Measurements from ENCODE around the gene SLC4A3.
"Not testable (repeated sequence)": the region's sequence is repeated elsewhere in the genome, so short reads cannot be mapped to it uniquely, and the experiment has no call there.

Gene SLC4A3

DNA sequence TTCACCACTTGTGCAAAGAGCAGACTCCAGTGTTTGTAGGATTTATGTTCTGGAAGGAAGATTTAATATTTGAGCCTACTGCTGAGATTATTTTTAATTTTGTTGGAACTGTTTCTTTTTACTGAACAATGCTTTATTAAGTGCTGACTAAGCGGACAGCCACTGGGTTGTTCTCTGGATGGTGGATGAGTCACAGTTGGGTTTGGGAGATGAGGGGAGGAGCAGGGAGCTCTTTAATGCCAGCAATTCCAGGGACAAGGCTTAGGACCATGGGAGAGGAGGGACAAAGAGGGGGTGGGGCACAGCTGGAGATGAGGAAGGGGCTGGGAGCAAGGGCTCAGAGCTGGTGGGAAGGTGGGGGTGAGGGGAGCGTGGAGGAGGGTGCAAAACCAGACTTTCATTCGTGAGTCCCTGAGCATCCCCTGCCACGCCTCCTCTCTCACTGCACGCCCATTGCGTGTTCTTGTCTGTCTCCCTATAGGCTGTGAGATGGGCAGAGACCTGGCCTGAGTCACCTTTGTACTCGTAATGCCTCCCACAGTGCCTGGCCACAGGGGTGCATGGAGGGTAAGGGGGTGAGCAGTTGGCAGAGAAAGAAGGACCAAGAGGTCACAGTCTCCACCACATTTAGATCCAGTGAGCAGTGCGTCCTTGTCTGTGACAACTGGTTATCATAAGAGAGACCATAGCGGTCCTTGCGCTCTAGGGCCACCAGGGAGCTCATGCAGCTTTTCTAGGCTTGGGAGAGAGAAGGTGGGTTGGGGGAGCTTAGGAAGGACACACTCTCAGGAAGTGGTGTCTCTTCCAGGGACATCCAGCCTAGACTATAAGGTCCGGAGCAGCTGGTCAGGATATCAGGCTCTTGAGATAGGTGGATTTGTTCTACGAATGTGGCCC lies 18.4 kb downstream of the SLC4A3 start:
- DNase-seq: no peak

DNA sequence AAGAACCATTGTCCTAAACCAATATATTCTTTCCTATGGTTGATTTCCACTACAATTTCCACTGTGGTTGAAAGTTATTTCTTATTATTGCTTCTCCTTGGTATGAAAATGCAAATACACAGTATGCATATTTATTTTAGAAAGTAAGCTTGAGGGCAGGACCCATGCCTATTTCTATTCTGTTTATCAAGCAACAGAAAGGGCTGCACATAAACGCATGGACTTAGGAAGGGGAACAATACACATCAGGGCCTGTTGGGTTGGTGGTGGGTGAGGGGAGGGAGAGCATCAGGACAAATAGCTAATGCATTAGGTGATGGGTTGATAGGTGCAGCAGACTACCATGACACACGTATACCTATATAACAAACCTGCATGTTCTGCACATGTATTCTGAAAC lies 20.7 kb downstream of the SLC4A3 start:
- DNase-seq: no peak

GRCh38 chr2:219648963-219649362 lies 21.5 kb downstream of the SLC4A3 start:
- no peak for DNase-seq

DNA sequence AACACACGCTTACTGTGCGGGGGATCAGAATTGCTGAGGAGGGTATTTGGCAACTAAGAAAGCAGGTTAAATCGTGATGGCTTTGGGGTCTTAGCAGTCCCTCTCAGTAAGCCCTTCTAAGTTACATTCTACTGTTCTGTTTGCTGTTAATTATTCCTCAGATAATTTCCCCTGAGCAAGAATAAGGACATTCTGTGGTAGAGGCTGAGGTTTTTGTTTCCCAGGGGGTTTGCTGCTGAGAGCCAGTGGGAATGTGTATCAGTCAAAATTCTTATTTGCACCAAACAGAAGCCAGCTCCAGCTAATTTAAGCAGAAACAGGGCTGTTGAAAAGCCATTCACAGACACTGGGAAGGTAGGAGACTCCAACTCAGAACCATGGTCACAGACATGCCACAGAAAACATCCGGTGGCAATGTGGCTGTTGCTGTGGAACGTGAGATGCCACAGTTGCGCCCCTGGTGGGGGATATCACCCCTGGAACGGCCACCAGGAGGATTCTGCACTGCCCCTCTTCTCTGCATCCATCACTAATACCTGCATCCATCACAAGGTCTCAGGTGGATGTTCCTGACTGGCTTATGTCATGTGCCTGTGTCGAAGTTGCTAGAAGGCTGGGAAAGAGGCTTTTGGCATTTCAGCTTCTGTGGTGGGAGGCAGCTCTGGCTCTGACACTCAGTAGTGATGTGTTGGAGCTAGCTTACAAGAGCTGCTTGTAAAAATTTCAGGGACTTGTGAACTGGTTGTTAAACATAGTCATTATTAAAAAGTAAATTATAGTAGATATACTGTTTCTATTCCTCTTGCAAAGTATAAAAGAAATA lies 23.2 kb downstream of the SLC4A3 start:
- no peak for DNase-seq

DNA sequence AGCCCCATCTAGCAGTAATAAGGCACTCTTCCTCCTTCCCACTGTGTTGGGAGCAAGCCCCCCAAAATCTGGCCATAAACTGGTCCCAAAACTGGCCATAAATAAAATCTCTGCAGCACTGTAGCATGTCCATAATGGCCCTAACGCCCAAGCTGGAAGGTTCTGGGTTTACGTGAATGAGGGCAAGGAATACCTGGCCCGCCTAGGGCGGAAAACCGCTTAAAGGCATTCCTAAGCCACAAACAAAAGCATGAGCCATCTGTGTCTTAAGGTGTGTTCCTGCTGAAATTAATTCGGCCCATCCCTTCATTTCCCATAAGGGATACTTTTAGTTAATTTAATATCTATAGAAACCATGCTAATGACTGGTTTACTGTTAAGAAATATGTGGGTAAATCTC lies 24.2 kb downstream of the SLC4A3 start:
- not testable (repeated sequence) for DNase-seq

DNA sequence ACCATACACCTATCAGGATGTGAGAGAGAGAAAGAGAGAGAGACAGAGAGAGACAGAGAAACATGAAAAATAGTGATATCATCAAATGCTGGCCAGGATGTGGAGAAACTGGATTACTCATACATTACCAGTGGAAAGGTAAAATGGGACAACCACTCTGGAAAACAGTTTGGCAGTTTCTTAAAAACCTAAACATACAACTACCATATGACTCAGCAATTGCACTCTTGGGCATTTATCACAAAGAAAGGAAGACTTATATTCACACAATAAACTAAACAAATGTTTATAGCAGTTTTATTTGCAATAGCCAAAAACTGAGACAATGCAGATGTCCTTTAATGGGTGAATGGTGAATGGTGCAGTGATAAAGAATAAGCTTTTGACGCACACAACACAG lies 29.1 kb downstream of the SLC4A3 start:
- no peak for DNase-seq

GRCh38 chr2:219658196-219658846 lies 30.9 kb downstream of the SLC4A3 start:
- no peak for DNase-seq

GRCh38 chr2:219658874-219659273 lies 31.4 kb downstream of the SLC4A3 start:
- DNase-seq: no peak

- no peak for DNase-seq
These were observed 33.9 kb downstream of the SLC4A3 start for GRCh38 chr2:219661197-219661954.

DNA sequence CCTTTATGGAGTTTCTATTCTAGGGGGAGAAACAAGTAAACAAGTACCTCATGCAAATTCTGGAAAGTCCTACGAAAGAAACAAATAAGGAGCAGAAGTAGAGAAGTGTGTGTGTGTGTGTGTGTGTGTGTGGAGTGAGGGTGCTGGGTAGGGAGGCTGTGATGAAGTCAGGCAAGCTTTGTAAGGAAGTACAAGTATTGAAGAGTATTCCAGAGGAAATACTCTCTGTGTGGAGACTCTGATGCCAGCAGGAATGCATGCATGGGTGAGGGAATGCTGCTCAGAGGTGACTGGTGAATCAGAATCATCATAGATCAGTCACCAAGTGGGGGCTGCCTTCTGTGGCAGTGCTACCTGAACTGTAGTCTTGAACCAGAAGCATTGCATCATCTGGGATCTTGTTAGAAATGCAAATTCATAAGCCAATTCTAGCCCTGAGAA lies 34.5 kb downstream of the SLC4A3 start:
- no peak for DNase-seq

DNA sequence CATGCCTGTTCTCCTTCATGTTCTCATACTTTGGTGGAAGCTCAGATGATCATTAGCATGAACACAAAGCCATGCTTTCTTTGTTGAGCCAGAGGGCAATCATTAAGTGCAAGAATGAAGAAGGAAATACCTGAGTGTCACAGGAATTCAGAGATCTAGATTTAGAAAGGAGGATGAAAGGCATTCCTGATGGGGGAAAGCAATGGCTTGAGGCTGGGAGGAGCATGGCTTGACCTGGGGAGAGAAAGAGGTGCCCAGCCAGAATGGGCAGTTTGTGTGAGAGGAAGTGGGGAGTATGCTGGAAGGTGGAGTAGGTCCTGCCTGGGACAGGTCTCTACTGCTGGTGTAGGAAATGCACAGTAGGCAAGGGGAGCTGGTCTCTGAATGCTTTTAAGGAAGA lies 35.1 kb downstream of the SLC4A3 start:
- no peak for DNase-seq

GRCh38 chr2:219663116-219663762 lies 35.8 kb downstream of the SLC4A3 start:
- DNase-seq: no peak

- DNase-seq: no peak
These were observed 36.6 kb downstream of the SLC4A3 start for GRCh38 chr2:219664041-219664440.

DNA sequence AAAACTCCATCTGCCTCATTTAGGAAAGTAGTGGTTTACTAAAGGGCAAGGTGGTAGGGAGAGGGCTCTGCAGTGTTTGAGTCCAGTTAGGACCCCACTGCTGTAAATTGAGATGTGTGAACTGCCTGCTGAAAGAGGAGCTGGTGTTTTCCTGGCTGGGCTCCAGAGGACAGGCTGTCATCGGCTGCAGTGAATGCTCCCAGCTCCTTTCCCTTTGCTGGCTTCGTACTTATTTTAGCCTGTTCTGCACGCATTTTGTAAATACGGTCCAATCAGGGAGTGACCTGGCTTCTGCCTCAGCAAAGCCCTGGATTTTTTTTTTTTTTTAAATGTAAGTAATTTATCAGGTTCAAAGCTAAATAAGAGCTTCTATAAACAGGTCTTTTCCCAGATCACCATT lies 37.5 kb downstream of the SLC4A3 start:
- DNase-seq: no peak

DNA sequence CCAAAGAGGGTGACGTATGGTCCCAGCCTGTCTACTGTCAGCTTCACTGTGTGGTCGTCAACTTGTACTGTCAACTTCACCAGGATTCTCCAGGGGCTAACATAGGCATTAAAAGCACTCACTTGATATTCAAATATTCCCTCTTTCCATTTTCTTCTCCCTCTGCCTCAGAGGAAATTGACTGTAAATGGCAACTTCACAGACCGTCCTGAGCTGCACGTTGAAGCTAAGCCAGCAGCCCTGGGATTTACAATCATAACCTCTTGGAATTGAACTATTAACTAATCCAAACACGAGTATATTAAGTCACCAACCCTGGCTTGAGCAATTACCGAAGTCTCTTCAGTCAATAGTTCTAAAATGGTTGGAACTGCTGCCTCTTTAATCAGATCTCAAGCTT lies 38.5 kb downstream of the SLC4A3 start:
- no peak for DNase-seq

DNA sequence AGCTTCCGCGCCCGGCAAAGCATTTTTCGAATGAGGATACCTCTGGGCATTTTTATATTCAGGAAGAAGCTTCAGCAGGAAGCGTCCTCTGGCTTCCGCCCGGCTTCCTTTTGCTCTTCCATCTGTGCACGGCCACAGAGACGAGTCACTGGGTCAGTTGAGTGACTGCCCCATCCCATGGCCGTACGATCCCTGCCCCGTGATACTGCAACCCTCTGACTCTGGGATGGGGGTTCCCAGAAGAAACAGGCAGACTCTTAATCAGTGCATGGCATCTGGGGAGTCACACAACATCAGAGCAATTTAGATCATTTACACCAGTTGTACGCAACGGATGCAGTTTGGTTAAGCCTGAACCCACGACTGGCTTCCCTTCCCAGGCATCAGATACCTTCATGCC lies 40.9 kb downstream of the SLC4A3 start:
- no peak for DNase-seq

GRCh38 chr2:219670386-219670785 lies 43.0 kb downstream of the SLC4A3 start:
- DNase-seq: no peak

DNA sequence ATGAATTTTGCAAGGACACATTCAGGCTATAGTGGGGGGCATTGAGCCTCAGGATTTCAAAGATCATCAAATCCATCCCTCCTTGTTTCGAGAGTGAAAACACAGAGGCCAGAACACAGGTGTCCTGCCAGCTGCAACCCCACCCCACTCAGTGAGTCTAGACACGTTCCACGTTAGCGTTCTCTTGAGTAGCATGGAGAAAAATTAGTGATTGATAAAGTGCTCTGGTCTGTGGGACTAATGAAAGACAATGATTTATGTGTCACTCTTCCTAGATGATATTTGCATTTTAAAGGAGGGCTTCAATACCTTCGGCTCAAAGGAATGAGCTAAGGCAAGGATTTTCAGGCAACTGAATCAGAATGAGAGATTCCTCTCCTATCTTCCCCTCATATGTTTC lies 43.8 kb downstream of the SLC4A3 start:
- DNase-seq: no peak

GRCh38 chr2:219672406-219672805 lies 45.0 kb downstream of the SLC4A3 start:
- no peak for DNase-seq

DNA sequence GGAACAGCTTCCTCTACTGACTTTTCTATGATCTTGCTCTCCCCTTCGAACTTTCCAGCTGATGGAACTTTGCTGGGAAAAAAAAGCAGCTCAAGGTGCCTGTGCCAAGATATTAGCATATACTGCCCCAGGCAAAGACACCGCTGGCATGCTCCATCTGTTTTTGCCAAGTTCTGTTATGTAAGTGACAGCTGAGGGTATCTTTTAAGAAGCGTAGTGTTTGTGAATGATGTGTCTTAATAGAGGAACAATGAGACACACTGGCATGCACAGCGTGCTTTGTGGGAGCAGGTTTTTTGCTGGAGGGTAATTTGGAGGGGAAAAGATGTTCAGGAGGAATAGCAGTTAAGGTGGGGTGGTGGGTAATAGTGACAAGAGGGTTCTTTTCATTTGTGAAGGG lies 47.8 kb downstream of the SLC4A3 start:
- DNase-seq: no peak

DNA sequence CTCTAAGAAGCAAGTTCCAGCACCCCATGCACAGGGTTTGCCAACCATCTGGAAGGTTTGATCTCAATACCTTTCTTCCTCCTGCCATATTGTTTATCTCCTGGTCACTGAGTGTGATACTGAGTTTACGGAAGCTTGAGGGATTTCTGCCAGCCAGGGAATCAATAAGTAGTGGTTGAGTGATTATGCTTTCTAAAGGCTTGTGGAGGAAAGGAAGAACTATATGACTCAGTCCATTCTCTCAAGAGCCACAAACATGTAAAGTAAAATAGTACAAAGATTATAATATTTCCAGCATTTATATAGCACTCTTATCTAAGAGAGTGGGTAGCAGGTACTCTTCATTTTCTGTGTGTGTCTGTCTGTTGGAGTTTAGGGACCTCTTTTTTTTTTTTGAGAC lies 49.2 kb downstream of the SLC4A3 start:
- DNase-seq: no peak

GRCh38 chr2:219679041-219679440 lies 51.6 kb downstream of the SLC4A3 start:
- DNase-seq: no peak

Measured in right kidney (tissue), 1 donor.